Stimulated activated CD4-positive, alpha-beta T cell treated with anti-CD3 and anti-CD28 coated beads, Interleukin-15, amount 100 ng/mL, for 1 hour (primary cell): ENCODE data around the gene GOLPH3L.
"Not testable (repeated sequence)": the region's sequence is repeated elsewhere in the genome, so short reads cannot be mapped to it uniquely, and the experiment has no call there.

Experiments
- DNase-seq, 2 donors: peaks; one replicate each; pipeline ENCODE4 v3.0.0-alpha.2; 2020; ENCODE audit warnings: low read depth in 1 of 2, low spot score in 1 of 2

The GOLPH3L gene

GRCh38 chr1:150660584-150660983, 36.4 kb downstream of the GOLPH3L start:
- DNase-seq, result no peak

- DNase-seq, result not testable (repeated sequence)
These were observed 39.9 kb downstream of the GOLPH3L start for GRCh38 chr1:150657064-150657463.

- not testable (repeated sequence) for DNase-seq
These were observed 42.3 kb downstream of the GOLPH3L start for GRCh38 chr1:150654635-150655034.

- no peak for DNase-seq
These were observed 46.8 kb downstream of the GOLPH3L start for GRCh38 chr1:150650193-150650592.

- DNase-seq, result no peak
These were observed 47.4 kb downstream of the GOLPH3L start for GRCh38 chr1:150649441-150650075.

- DNase-seq, result no peak
These were observed 54.7 kb downstream of the GOLPH3L start for GRCh38 chr1:150642296-150642695.

- not testable (repeated sequence) for DNase-seq
These were observed 55.7 kb downstream of the GOLPH3L start for GRCh38 chr1:150641126-150641815.

GRCh38 chr1:150638430-150638829, 58.5 kb downstream of the GOLPH3L start:
- DNase-seq, result not testable (repeated sequence)

- not testable (repeated sequence) for DNase-seq
These were observed 61.9 kb downstream of the GOLPH3L start for GRCh38 chr1:150634839-150635622.

GRCh38 chr1:150629115-150629928, 67.6 kb downstream of the GOLPH3L start, which contains the start of gene ENSA:
Gene ENSA, minus strand, starts transcription at chr1:150629612. Its CDS starts 142 bp downstream, at chr1:150629470.
- DNase-seq, result peak; percentile 84 to 88

- no peak for DNase-seq
These were observed 68.2 kb downstream of the GOLPH3L start for GRCh38 chr1:150628766-150629114.

GRCh38 chr1:150627826-150628410, 69.0 kb downstream of the GOLPH3L start:
- no peak for DNase-seq

GRCh38 chr1:150626150-150626549, 70.8 kb downstream of the GOLPH3L start:
- no peak for DNase-seq

- not testable (repeated sequence) for DNase-seq
These were observed 72.4 kb downstream of the GOLPH3L start for GRCh38 chr1:150624546-150624945.

- DNase-seq, result not testable (repeated sequence)
These were observed 72.8 kb downstream of the GOLPH3L start for GRCh38 chr1:150624134-150624533.

GRCh38 chr1:150622303-150622975, 74.5 kb downstream of the GOLPH3L start:
- DNase-seq, result no peak

GRCh38 chr1:150621497-150622302, 75.3 kb downstream of the GOLPH3L start:
- DNase-seq, result peak; percentile 22 to 27

- DNase-seq, result no peak
These were observed 76.0 kb downstream of the GOLPH3L start for GRCh38 chr1:150620919-150621318.
